AG04449 (cell line): ENCODE measurements around the gene NDUFB7.
A peak's percentile ranks its signal among the peaks of the same experiment; 100 is the strongest.

Experiments used
- CTCF ChIA-PET: fragments of 350-600 bp; formaldehyde crosslinking; extraction: SDS; loops from one replicate; lab custom pipeline; 2021; ENCODE audit warnings: antibody characterized with exemption; lab: Yijun Ruan, JAX
- POLR2A ChIA-PET: fragments of 400-600, 350-600 bp; formaldehyde crosslinking; extraction: SDS; loops from one replicate; lab custom pipeline; 2020; ENCODE audit warnings: antibody characterized with exemption, inconsistent platforms; lab: Yijun Ruan, JAX
- DNase-seq: peaks from one replicate; pipeline ENCODE4 v3.0.0-alpha.2; 2010; ENCODE audit warnings: low read depth, low spot score
- H3K4me3 ChIP-seq: 2 replicates; pipeline ENCODE4 v1.5.1; 2011; ENCODE audit warnings: low read depth, mild to moderate bottlenecking, control low read depth, low read length
- CTCF ChIP-seq: IDR thresholded peaks from one replicate; pipeline ENCODE4 v1.5.1; 2011; ENCODE audit warnings: mild to moderate bottlenecking, moderate library complexity, low read length, control low read depth, inconsistent platforms; ENCODE audit not compliant: insufficient read depth; ENCODE audit errors: missing control alignments

The NDUFB7 gene

GRCh38 chr19:14536926-14537692 is 34.8 kb downstream of the NDUFB7 start:
- H3K4me3 ChIP-seq = no peak overlapping the region
- TF ChIP-seq CTCF = no peak
- ChIA-PET POLR2A (interaction anchor here (0.6 kb wide), 1 partner anchor 264 kb away, joined by 3 read pairs; no protein-coding TSS in a partner anchor), CTCF (interaction anchor here (0.7 to 5.1 kb wide), 4 partner anchors 13 to 19 kb away, joined by 3 to 37 read pairs (median 3); no protein-coding TSS in a partner anchor)
- DNase-seq = no peak

DNA sequence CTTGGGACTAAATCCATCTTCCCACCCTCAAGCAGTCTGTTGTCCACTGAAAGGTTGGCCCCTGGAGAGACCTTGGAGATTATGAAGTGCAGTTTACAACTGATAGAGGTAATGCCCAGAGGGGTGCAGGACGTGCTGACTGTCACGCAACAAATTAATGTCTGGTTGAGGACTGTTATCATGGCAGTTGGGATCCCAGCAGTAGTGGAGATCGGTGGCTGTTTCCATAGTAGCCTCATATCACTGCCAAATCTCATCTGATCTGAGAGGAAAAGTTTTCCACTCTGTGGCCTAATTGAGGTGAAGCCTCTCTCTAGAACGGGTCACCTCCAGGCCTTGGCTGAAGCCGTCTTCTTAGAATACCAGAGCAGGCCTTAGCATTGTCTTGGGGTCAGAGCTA is 38.4 kb downstream of the NDUFB7 start:
- DNase-seq = no peak
- POLR2A ChIA-PET = interaction anchor here (1.1 kb wide), 1 partner anchor 15 kb away, joined by 3 read pairs; no protein-coding TSS in a partner anchor
- CTCF ChIA-PET = interaction anchor here (0.8 to 4.8 kb wide), 3 partner anchors 22 to 54 kb away, joined by 3 to 22 read pairs (median 3); no protein-coding TSS in a partner anchor

DNA sequence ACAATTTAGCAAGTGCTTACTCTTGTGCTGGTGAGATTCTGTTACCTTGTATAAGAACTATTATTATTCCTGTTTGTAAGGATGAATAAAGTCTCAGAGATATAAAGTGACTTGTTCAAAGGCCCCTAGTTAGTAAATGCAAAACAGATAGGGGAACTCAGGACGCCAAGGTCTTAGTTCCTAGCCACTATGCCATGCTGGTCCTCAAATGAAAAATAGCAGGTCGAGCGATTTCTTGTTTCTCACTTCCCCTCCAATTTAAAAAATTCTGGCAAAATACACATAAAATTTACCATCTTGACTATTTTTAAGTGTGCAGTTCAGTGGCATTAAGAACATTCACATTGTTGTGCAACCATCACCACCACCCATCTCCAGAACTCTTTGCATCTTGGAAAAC is 41.4 kb downstream of the NDUFB7 start:
- H3K4me3 ChIP-seq = peak overlapping the region; percentile 98
- ChIA-PET CTCF (interaction anchor here (4.8 kb wide), 1 partner anchor 25 kb away, joined by 22 read pairs; no protein-coding TSS in a partner anchor), POLR2A (interaction anchor here (0.6 kb wide), 1 partner anchor 1687 kb away, joined by 3 read pairs; no protein-coding TSS in a partner anchor)
- TF ChIP-seq CTCF = no peak
- DNase-seq = no peak

More for the DNA sequence above, 38.4 kb downstream of the NDUFB7 start:
- TF ChIP-seq CTCF = no peak
- H3K4me3 ChIP-seq = no peak overlapping the region

GRCh38 chr19:14530005-14530348 is 41.9 kb downstream of the NDUFB7 start:
- POLR2A ChIA-PET = no interaction called here
- CTCF ChIA-PET = interaction anchor here (4.8 kb wide), 1 partner anchor 26 kb away, joined by 22 read pairs; no protein-coding TSS in a partner anchor
- TF ChIP-seq CTCF = no peak
- H3K4me3 ChIP-seq = peak overlapping the region; percentile 98
- DNase-seq = no peak

- H3K4me3 ChIP-seq = peak within 1 kb of the TSS; percentile 98
- no peak for TF ChIP-seq CTCF
- CTCF ChIA-PET = interaction anchor here (0.8 to 4.8 kb wide), 2 partner anchors 9 to 26 kb away, joined by 3 to 22 read pairs; no protein-coding TSS in a partner anchor
- POLR2A ChIA-PET = no interaction called here
- DNase-seq = peak; percentile 98
Observed at GRCh38 chr19:14529254-14530004, 42.4 kb downstream of the NDUFB7 start, which contains the start of gene TECR. TSS of gene TECR (plus strand) at chr19:14529594. CDS start at chr19:14529697, 103 bp downstream.
